HG03103 (cell line): Measurements from ENCODE around the gene RASL10A.
"Not testable (repeated sequence)": the region's sequence is repeated elsewhere in the genome, so short reads cannot be mapped to it uniquely, and the experiment has no call there.

Source experiments
- ATAC-seq: cut with Tn5 transposase; IDR thresholded peaks from one replicate; pipeline ENCODE4 v1.9.1; 2021; ENCODE audit warnings: low read depth; ENCODE audit not compliant: unreplicated experiment

Gene RASL10A

GRCh38 chr22:29315286-29316140 is at the start of gene RASL10A:
Gene RASL10A (minus strand): TSS chr22:29315697. CDS start chr22:29315246, 451 bp downstream.
- no peak for ATAC-seq

- ATAC-seq, result no peak
These were observed 44.0 kb upstream of the RASL10A start for GRCh38 chr22:29359469-29359868.

DNA sequence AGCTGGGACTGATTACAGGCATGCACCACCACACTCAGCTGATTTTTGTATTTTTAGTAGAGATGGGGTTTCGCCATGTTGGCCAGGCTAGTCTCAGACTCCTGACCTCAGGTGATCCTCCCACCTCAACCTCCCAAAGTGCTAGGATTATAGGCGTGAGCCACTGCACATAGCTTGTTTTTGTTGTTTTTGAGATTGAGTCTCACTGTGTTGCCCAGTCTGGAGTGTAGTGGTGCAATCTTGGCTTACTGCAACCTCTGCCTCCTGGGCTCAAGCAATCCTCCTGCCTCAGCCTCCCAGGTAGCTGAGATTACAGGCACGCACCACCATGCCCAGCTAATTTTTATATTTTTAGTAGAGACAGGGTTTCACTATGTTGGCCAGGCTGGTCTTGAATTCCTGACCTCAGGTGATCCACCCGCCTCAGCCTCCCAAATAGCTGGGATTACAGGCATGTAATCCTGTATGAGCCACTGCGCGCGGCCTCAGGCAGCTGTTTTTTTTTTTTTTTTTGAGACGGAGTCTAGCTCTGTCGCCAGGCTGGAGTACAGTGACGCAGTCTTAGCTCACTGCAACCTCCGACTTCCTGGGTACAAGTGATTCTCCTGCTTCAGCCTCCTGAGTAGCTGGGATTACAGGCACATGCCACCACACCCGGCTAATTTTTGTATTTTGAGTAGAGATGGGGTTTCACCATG is 41.8 kb upstream of the RASL10A start:
- ATAC-seq, result not testable (repeated sequence)

GRCh38 chr22:29353860-29354259 is 38.4 kb upstream of the RASL10A start:
- no peak for ATAC-seq

DNA sequence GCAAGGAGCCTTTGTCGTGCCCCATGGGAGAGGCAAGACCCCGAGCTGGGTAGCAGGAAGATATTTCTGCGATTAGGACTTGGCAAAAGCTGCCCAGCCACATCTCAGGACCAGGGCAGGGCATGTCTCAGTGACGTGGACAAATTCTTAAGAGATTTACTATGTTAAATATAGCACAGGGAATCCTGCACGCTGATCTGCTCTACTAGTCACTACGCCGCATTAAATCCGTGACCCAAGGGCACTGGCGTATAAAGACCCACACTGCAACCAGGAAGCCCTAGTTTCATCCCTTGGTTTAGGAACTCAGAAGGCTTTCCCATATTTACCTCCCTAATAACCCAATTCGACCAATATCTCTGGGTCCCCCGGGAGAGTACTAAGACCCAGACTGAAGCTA is 37.8 kb upstream of the RASL10A start:
- no peak for ATAC-seq

DNA sequence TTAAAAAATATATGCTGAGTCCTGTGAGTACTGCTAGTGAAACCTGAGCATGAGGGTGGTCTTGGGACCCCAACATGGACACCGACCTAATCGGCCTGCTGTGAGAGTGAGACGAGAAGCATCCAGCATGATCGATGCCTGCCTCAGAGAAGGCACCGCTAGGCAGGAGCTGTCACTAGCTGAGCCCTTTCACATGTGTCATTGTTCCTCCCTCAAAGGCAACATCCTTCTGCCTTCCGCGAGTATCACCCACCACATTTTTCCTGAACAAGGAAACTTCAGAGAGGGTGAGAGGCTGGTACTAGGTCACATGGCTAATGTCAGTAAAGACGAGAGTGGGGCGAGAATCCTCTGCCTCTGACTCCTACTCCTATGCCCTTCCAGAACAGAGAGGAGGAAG is 37.3 kb upstream of the RASL10A start:
- no peak for ATAC-seq

DNA sequence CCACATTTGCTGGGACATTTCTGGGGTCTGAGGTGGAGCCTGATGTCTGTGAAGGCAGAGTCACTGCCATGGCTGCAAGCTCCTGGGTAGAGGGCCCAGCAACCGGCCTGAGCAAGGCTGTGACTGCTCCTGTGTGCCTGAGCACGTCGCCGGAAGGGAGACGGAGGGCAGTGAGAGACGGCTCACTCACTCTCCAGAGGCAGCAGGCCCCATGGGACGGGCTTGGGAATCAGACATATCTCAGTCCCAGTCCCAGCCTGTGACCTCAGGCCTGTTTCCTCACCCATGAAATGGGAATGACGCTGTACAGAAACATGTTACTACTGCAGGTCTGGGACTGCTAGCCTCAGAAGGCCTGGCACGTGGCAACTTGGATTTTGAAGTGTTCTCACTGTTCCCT is 36.4 kb upstream of the RASL10A start:
- no peak for ATAC-seq

DNA sequence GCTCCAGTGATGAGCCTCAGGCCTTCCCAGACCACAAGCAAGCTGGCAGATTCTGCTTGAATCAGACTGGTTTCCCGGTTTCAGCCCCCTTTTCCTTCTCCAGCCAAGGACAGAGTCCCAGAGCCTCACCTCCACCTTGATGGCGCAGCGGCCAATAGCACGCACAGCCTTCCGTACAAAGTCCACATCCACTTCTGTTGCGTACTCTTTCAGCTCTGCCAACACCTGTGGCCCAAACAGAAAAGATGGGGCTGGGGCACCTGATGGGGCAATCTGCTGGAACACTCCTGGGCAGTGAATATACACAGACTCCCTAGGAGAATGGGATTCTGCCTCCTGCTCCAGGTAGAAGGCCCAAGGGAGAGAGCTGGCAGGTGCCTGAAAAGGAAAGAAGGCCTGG is 35.5 kb upstream of the RASL10A start:
- no peak for ATAC-seq

GRCh38 chr22:29348956-29349355 is 33.5 kb upstream of the RASL10A start:
- ATAC-seq, result no peak

DNA sequence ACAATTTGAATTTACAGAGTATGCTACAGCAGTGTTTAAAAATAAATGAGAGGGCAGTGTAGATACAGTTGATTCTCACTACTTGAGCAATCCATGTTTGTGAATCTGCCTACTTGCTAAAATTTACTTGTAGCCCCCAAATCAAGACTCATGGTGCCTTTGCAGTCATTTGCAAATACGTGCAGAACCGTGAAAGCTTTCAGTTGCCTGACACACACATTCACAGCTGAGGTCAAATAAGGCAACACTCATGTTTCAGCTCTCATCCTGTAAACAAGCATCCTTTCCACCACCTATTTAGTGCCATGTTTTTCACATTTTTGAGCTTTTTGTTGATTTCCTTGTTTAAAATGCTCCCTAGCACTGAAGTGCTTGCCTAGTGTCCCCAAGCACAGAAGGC is 32.5 kb upstream of the RASL10A start:
- ATAC-seq, result no peak

GRCh38 chr22:29346659-29347058 is 31.2 kb upstream of the RASL10A start:
- no peak for ATAC-seq

- no peak for ATAC-seq
These were observed 30.4 kb upstream of the RASL10A start for GRCh38 chr22:29345932-29346331.

GRCh38 chr22:29344889-29345288 is 29.4 kb upstream of the RASL10A start:
- ATAC-seq, result not testable (repeated sequence)

DNA sequence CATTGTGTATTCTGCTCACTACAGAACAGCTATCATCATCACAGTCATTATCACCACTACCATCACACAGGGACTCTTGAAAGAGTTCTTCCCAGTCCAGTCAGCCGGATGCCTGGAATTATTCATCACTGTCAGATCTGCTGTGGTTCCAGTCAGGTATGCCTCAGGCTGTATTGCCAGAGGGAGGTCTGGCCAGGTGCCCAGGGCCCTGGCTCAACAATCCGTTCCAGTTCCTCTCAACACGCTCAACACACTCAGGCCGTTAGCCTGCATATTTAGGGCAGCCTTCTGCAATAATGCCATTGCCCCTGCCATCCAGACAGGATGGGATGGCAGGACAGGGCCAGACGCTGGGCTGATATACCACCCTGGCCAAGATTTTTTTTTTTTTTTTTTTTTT is 28.6 kb upstream of the RASL10A start:
- ATAC-seq, result no peak

GRCh38 chr22:29343313-29343805 is 27.9 kb upstream of the RASL10A start:
- ATAC-seq, result no peak

- ATAC-seq, result no peak
These were observed 27.2 kb upstream of the RASL10A start for GRCh38 chr22:29342577-29343312.

DNA sequence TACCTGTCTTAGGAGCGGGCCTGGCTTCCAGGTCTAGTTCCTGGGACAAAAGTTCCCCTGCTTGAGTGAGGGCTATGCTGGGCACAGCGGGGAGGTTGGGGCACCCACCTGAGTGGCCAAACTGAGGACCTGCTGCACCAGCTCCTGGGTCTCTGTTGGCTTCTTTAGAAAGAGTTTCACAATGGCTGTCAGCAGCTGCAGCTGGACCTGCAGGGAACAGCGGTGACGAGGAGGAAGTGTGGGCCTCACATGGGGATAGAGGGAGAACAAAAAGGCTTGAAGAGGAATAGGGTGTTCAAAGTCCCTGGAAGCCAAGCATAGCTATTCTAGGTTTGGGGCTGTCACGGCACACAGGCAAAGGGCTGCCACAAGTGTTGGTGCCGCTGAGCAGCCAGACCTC is 26.7 kb upstream of the RASL10A start:
- no peak for ATAC-seq

DNA sequence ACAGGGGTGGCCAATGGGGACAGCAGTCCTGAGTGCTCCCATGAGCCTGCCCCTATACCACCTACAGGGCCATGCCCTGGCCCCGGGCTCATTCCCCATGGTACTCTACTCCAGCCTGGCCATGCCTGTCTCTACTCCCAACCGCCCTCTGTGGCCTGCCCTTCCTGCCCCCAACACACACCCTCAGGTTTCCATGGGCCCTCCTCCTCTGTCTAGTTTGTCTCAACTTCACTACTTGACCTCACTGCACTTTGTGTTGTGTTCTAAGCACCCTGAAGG is 26.3 kb upstream of the RASL10A start:
- no peak for ATAC-seq

DNA sequence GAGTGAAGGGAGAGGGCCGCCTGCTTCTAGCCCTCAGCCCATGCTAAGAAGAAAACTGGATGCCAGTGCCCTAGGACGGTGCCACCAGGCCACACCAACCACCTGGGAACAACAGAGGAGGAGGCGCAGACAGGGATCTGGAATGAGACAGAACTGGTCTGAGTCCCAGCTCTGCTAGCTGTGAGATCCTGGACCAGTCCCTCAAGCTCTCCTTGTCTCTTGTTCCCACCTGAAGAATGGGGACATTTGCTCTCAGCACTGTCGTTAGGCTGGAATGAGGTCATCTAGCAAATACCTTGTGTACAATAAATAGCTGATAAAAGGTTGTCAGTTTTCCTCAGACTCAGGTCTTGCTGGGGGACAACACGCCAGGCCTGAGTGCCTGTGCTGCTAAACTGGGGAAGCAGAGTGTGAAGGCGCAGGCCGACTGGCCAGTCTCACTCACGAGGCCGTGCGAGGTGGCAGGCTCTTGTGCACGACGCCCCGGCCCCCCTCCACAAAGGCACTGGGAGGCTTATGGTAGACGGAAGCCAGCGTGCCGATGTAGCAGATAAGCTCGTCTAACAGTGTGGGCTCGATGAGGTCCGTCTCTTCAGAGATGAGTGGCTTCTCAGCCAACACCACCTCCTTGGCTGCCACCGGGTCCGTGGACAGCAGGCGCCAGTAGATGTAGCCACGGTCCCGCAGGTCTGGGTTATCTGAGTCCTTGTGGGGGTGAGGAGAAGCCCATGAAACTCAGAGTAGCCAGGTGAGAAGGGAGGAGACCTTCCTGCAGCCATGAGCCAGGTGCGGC is 25.8 kb upstream of the RASL10A start:
- ATAC-seq, result no peak

GRCh38 chr22:29340566-29340965 is 25.1 kb upstream of the RASL10A start:
- no peak for ATAC-seq
